ENCODE measurements around the gene CDH23. TPM values are rescaled to one million over a fixed set of nuclear protein-coding genes. Genes with fewer than 3 reads are reported as not detected.

Gene CDH23
- total RNA-seq, 4 donors from 2014 or later, result 0.72 to 4.1 (median 2.2) TPM

GRCh38 chr10:71468363-71469094 lies 71.8 kb downstream of the CDH23 start:
- Histone ChIP-seq H3K36me3 (no peaks in the 10 kb centered on the region), H3K4me3 (no peak overlapping the region), H3K9me3 (no peaks in the 10 kb centered on the region), H3K27me3 (no peaks in the 10 kb centered on the region), H3K4me1 (peaks cover 6% of the 10 kb centered on the region), H3K27ac (no peak overlapping the region)
- TF ChIP-seq EP300 (IDR thresholded peaks at IDR 0.05) (no peak), POLR2AphosphoS5 (IDR thresholded peaks at IDR 0.05) (no peak), CTCF (IDR thresholded peaks at IDR 0.05) (no peak), POLR2A (IDR thresholded peaks at IDR 0.05) (no peak)
- 78% methylated on average over 9 of the region's 9 CpGs for WGBS
- DNase-seq (ENCODE audit: low spot score in 2 of 2), result no peak

GRCh38 chr10:71471006-71471405 lies 74.3 kb downstream of the CDH23 start:
- TF ChIP-seq CTCF (IDR thresholded peaks at IDR 0.05) (no peak), EP300 (IDR thresholded peaks at IDR 0.05) (no peak), POLR2AphosphoS5 (IDR thresholded peaks at IDR 0.05) (no peak), POLR2A (IDR thresholded peaks at IDR 0.05) (no peak)

GRCh38 chr10:71471957-71472365 lies 75.2 kb downstream of the CDH23 start:
- Histone ChIP-seq H3K9me3 (no peaks in the 10 kb centered on the region), H3K4me3 (no peak overlapping the region), H3K27ac (no peak overlapping the region), H3K27me3 (no peaks in the 10 kb centered on the region), H3K4me1 (peaks cover 26% of the 10 kb centered on the region), H3K36me3 (no peaks in the 10 kb centered on the region)
- TF ChIP-seq POLR2A (IDR thresholded peaks at IDR 0.05) (no peak), POLR2AphosphoS5 (IDR thresholded peaks at IDR 0.05) (no peak), EP300 (IDR thresholded peaks at IDR 0.05) (no peak), CTCF (IDR thresholded peaks at IDR 0.05) (no peak)
- DNase-seq (ENCODE audit: low spot score in 2 of 2), result no peak
- 45% methylated on average over 6 of the region's 6 CpGs for WGBS

More at GRCh38 chr10:71471006-71471405, 74.3 kb downstream of the CDH23 start:
- Histone ChIP-seq H3K4me1 (peaks cover 16% of the 10 kb centered on the region), H3K36me3 (no peaks in the 10 kb centered on the region), H3K9me3 (no peaks in the 10 kb centered on the region), H3K27me3 (no peaks in the 10 kb centered on the region), H3K27ac (no peak overlapping the region), H3K4me3 (no peak overlapping the region)
- no peak for DNase-seq (ENCODE audit: low spot score in 2 of 2)
- 90% methylated on average over 9 of the region's 9 CpGs for WGBS

- TF ChIP-seq POLR2AphosphoS5 (IDR thresholded peaks at IDR 0.05), result no peak
- no peak for TF ChIP-seq CTCF (IDR thresholded peaks at IDR 0.05)
- TF ChIP-seq EP300 (IDR thresholded peaks at IDR 0.05), result no peak
- TF ChIP-seq POLR2A (IDR thresholded peaks at IDR 0.05), result no peak
- H3K27ac ChIP-seq, result no peak overlapping the region
- 79% methylated on average over 4 of the region's 4 CpGs for WGBS
Observed at GRCh38 chr10:71472466-71472865, 75.7 kb downstream of the CDH23 start.

GRCh38 chr10:71472912-71473311 lies 76.2 kb downstream of the CDH23 start:
- TF ChIP-seq EP300 (IDR thresholded peaks at IDR 0.05) (no peak), CTCF (IDR thresholded peaks at IDR 0.05) (no peak), POLR2AphosphoS5 (IDR thresholded peaks at IDR 0.05) (no peak), POLR2A (IDR thresholded peaks at IDR 0.05) (no peak)
- no peak for DNase-seq (ENCODE audit: low spot score in 2 of 2)
- Histone ChIP-seq H3K4me1 (peaks cover 30% of the 10 kb centered on the region), H3K27me3 (no peaks in the 10 kb centered on the region), H3K27ac (no peak overlapping the region), H3K4me3 (no peak overlapping the region), H3K9me3 (no peaks in the 10 kb centered on the region), H3K36me3 (no peaks in the 10 kb centered on the region)
- WGBS, result 93% methylated on average over 4 of the region's 4 CpGs

More at GRCh38 chr10:71472466-71472865, 75.7 kb downstream of the CDH23 start:
- no peaks in the 10 kb centered on the region for H3K36me3 ChIP-seq
- peaks cover 30% of the 10 kb centered on the region for H3K4me1 ChIP-seq
- H3K27me3 ChIP-seq, result no peaks in the 10 kb centered on the region
- no peak for DNase-seq (ENCODE audit: low spot score in 2 of 2)
- no peak overlapping the region for H3K4me3 ChIP-seq
- H3K9me3 ChIP-seq, result no peaks in the 10 kb centered on the region

All from suprapubic skin (tissue), 4 donors.